Pons (tissue), 1 donor: Measurements from ENCODE around the gene KIF26B.
A peak's percentile ranks its signal among the peaks of the same experiment; 100 is the strongest.
"Not testable (repeated sequence)": the region's sequence is repeated elsewhere in the genome, so short reads cannot be mapped to it uniquely, and the experiment has no call there.

Experiments
- DNase-seq: peaks from one replicate; pipeline ENCODE4 v3.0.0-alpha.2; 2016; ENCODE audit warnings: low spot score

KIF26B gene

GRCh38 chr1:245154429-245155271, at the start of gene KIF26B:
Gene KIF26B (plus strand): TSS chr1:245154985. CDS start chr1:245155425, 440 bp downstream.
- DNase-seq: no peak

DNA sequence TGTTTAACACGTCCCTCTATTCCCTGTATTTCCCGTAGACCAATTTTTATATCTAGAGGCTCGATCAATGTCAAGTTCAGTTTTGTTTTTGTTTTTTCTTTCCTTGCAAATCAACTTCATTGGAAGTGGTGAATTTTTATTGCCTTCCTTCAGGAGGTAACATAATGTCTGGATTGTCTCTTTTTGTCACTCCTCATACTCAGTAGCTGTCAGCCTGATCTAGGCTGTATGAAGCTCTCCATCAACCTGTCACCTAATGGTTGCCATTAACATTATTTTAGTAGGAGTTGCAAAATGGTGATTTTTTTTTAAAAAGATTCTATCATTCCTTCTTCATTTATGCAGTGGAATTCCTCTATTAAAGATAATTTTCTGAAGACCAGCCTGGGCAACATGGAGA, 49.7 kb upstream of the KIF26B start:
- no peak for DNase-seq

GRCh38 chr1:245105815-245106410, 48.9 kb upstream of the KIF26B start:
- no peak for DNase-seq

- no peak for DNase-seq
These were observed 47.0 kb upstream of the KIF26B start for GRCh38 chr1:245107776-245108114.

- peak; percentile 41 for DNase-seq
These were observed 46.5 kb upstream of the KIF26B start for GRCh38 chr1:245108246-245108645.

DNA sequence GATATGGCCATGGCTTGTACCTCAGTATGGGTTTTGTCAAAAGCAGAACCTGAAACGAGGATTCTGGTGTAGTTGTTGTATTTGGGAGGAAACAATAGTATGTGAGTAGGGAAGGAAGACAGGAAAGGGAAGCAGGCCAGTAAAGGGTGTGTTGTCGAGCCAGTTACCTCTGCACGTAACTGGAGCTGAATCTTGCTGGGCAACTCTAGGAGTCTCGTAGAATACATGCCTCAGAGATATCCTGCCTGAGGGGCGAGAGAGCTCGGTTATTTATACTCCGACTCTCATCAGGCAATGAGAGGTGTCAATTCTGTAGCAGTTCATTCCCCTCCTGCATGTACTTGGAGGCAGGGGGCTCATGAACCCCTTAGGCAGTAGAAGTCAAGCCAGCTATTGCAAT, 45.9 kb upstream of the KIF26B start:
- DNase-seq: no peak

DNA sequence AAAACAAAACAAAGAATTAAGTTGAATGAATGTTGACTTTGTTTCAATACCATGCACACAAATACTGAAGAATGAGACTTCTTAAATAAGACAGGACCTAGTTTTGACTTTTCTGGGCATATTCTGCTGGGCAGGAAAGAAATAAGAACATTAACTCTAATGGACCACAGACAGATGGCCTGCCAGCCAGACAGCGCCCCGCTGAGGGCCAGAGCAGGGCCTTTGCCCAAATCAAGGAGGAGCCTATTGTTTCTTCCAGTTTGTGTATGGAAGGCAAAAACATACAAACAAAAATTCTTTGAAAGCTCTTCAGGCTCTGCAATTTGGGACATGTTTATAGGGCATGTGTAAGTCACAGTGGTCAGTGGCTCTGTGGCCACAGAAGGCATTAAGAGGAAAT, 44.4 kb upstream of the KIF26B start:
- DNase-seq: no peak

DNA sequence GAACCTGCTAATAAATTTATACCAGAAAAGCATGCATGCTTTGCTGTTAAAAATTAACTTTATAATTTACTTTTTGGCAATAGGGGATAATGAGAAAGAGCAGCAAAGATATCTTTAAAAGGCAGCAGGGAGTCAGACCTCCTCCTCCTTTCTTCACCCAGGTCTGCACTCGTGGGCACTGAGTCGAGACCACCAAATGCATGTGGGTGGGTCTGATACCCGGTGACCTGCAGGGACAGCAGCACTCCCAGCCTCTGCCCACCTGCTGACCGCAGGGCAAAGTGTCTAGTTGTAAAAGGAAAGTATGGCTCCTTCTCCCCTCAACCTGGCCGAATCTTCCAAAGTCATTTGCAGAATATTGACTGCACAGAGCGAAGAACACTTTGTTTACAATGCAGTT, 43.7 kb upstream of the KIF26B start:
- no peak for DNase-seq

DNA sequence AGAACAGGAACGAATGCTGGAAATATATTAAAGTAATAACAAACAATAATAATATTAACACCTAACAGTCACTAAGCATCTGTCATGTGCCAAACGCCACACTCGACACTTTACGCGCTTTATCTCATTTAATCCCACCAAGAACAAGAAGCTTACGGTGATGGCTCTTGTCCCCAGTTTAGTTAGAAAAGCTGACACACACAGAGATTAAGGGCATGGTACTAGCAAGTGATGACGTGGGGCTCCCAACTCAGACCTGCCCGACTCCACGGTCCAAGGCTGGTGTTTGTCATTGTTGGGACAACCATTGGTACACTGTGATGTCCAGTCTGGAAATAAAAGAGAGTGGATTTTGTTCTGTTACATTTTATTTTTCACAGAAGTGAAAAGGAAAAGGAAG, 41.1 kb upstream of the KIF26B start:
- DNase-seq: no peak

DNA sequence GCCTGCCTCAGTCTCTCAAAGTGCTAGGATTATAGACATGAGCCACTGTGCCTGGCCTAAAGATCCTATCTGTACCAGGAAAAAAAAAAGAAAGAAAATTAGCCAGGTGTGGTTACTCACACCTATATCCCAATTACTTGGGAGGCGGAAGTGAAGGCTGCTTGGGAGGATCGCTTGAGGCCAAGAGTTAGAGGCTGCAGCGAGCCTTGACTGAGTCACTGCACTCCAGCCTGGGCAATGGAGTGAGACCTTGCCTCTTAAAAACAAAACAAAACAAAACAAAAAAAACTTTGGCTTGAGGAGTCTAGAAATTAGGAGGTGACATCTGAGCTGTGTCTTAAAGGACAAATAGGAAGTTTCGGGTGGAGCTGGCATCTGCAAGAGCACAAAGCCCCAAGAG, 38.7 kb upstream of the KIF26B start:
- DNase-seq: no peak

DNA sequence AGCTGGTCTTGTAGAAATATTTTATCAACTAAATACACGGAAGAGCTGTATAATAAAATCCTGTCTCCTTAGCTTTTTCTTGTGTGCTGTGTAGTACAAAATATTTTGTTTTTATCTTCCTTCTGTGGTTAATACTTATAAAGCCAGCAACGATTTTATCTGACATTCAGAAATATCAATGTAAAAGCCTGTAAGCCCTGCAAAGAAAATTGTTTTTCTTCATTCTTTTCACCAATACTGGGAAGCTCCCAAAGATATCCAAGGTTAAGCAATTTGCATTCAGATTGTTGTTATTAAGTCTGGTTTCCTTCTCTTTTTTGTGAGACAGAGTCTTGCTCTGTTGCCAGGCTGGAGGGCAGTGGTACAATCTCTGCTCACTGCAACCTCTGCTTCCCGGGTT, 38.0 kb upstream of the KIF26B start:
- DNase-seq: no peak

DNA sequence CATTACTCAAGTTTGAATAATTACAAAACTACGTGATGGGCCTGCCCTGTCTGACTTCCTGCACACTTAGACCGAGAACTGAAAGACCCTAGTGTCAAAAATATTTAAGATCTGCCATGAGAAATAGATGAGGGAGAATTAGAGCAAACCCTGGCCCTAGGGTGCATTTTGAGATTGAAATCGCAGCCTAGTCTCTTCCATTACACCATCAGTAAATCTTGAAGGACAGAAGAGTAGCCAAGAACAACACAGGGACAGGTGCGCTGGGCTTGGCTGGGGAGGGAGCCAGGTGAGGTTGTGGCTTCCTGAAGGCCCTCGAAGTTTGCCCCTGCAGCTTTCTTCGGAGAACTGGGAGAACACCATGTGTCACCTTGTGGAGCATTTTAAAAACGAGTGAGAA, 36.7 kb upstream of the KIF26B start:
- no peak for DNase-seq

GRCh38 chr1:245118806-245119205, 36.0 kb upstream of the KIF26B start:
- DNase-seq: no peak

DNA sequence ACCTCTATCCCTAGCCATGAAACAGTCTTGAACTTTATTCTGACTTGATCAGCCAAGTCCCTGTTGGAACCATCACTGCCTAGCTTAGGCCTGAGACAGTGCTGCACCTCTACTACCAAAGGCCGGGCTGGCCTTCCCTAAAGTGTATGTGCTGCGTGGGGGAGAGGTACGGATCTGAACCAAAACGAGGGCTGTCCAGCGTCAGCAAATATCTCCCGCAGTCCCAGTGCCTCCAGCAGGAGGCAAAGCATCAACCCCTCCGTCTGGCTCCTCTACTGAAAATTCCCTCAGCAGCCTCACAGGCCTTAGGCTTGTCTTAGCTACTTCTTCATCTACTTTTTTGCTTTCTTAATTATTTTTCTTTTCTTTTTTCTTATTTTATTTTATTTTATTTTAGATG, 33.3 kb upstream of the KIF26B start:
- no peak for DNase-seq

GRCh38 chr1:245124241-245124640, 30.5 kb upstream of the KIF26B start:
- no peak for DNase-seq

DNA sequence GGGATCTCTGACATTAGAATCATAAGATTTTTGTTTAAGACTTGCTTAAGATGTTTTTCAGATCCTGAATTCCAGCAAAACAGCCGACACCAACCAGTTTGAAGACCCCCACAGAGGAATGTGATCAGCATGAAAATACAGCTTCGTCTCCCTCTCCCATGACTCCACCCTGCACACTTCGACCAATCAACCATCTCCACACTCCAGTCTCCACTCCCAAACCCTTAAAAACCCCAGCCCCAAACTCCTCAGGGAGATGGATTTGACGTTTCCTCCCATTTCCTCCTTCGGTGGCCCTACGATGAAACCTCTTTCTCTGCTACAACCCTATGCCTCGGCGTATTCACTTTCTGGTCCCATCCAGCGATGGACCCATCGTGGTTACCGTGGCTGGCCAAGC, 30.1 kb upstream of the KIF26B start:
- no peak for DNase-seq

DNA sequence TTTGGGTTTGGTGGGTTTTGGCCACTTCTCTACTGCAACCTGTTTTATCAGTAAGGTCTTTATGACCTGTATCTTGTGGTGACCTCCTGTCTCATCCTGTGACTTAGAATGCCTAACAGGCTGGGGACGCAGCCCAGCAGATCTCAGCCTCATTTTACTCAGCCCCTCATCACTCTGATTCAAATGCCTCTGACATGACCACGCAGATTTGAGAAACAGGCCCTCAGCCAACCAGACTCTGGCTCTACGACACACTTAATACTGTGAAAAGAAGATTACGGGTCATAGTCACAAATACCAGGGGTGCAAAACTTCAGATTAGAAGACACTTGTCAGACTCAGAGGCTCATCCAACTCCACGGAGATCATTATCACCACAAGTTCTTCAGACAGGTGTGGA, 28.3 kb upstream of the KIF26B start:
- DNase-seq: no peak

DNA sequence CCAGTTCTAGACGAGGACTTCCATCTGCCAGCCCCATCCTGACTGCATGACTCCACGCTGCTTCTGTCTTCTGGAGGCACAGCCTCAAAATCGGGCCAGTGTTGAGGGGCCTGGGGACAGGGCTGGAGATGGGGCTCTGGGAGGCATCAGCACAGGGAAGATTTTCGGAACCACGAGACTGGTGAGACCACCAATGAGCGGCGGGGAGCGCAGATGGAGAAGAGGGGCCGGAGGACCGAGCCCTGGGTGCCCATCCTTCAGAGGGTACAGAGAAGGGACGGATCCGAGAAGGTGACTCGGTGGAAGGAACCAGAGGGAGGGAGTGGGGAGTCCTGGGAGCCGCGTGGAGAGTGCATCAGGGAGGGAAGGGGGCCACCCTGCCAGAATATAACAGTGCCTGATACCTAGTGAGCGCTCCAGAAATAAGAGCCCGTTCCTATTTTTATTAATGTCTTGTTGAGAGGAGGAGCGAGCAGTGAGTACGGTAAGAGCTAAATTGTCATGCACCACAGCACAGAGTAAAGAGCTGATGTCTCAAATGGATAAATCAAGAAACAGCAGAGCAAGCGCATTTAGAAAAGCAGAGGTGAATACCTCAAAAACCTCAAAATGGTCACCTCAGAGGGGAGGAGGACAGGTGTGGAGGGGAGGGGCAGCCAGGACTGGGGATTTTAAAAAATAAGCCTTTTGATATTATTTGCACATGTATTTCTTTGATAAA, 26.2 kb upstream of the KIF26B start:
- no peak for DNase-seq

- DNase-seq: no peak
These were observed 25.2 kb upstream of the KIF26B start for GRCh38 chr1:245129319-245130240.

GRCh38 chr1:245130281-245131025, 24.3 kb upstream of the KIF26B start:
- not testable (repeated sequence) for DNase-seq

DNA sequence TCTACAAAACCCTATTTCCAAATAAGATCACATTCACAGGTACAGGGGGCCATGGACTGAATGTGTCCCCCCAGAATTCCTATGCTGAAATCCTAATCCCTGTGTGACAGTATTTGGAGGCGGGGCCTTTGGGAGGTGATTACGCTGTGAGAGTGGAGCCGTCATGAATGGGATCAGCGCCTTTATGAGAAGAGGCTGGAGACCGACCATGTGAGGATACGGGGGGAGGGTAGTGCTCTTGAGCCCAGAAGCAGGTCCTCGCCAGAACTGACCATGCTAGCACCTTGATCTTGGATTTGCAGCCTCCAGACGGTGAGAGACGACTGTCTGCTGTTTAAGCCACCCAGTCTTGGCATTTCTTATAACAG, 23.8 kb upstream of the KIF26B start:
- DNase-seq: no peak
